Stomach (tissue), 4 donors: ENCODE measurements around the gene PTK6.

Experiments
- CTCF ChIP-seq, 7 experiments: fragments of 450-650 bp in 4 of 7; fragments of 200-600 bp in 3 of 7; sonication (generic) in 3 of 7; IDR thresholded peaks; one replicate each; pipeline ENCODE4 v1.5.1; 2016 to 2019; ENCODE audit warnings: antibody characterized with exemption in 7 of 7, control low read depth in 2 of 7, mild to moderate bottlenecking in 1 of 7
- EP300 ChIP-seq: sonication (generic); formaldehyde crosslinking; IDR thresholded peaks from one replicate; pipeline ENCODE4 v1.6.1; 2017; ENCODE audit warnings: antibody characterized with exemption
- POLR2A ChIP-seq, 4 donors: fragments of 450-650 bp; IDR thresholded peaks; one replicate each; pipeline ENCODE4 v1.6.1; 2016; ENCODE audit warnings: antibody characterized with exemption in 4 of 4, control low read depth in 2 of 4, mild to moderate bottlenecking in 1 of 4, moderate library complexity in 1 of 4
- POLR2AphosphoS5 ChIP-seq, 3 donors: sonication (generic); formaldehyde crosslinking; IDR thresholded peaks; one replicate each; pipeline ENCODE4 v1.6.1; 2016; ENCODE audit warnings: antibody characterized with exemption in 3 of 3

DNA sequence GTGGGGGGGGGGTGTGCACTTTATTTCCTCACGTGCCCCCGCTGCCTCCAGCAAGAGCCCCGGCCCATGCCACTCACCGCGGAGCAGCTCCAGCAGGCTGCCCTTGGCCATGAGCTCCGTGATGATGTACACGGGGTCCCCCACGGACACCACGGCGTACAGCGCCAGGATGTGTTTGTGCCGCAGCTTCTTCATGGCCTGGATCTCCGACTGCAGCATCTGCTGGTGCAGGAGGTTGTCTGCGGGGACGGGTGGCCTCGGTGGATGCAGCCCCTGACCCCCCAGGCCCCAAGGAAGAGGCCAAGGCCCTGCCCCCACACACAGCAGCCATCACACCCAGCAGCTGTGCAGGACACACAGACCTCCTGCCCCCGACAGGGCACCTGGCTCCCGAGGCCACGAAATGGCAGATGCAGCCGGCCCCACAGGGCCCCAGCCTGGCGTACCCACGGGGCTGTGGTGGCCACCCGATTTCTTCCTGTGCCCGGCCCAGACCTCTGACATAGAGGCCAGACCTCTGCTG is 4.7 kb downstream of the PTK6 start:
- no peak for TF ChIP-seq CTCF (IDR thresholded peaks at IDR 0.05)
- TF ChIP-seq POLR2AphosphoS5 (IDR thresholded peaks at IDR 0.05) = no peak
- TF ChIP-seq EP300 = no peak
- TF ChIP-seq POLR2A (IDR thresholded peaks at IDR 0.05) = no peak
